KG1 (cell line): Measurements from ENCODE around the gene ARL6IP6.

Experiments
- DNase-seq: peaks from one replicate; lab custom pipeline; 2025; lab: John Stamatoyannopoulos, UW

The ARL6IP6 gene

DNA sequence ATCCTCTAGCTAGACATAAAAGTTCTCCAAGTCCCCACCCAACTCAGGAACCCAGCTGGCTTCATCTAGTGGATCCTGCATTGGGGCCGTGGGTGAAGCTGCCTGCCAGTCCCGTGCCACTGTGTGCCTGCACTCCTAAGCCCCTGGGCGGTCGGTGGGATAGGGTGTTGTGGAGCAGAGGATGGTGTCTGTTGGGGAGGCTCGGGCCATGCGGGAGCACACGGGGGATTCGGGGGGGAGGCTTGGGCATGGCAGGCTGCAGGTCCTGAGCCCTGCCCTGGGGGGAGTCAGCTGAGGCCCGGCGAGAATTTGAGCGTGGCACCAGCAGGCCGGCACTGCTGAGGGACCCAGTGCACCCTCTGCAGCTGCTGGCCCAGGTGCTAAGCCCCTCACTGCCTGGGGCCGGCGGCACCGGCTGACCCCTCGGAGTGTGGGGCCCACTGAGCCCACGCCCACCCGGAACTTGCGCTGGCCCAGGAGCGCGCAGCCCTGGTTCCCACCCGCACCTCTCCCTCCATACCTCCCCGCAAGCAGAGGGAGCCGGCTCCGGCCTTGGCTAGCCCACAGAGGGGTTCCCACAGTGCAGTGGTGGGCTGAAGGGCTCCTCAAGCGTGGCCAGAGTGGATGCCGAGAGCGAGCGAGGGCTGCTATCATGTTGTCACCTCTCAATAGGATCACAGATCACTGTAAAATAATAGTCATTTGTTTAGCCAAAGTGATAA is 86.4 kb downstream of the ARL6IP6 start:
- no peak for DNase-seq

DNA sequence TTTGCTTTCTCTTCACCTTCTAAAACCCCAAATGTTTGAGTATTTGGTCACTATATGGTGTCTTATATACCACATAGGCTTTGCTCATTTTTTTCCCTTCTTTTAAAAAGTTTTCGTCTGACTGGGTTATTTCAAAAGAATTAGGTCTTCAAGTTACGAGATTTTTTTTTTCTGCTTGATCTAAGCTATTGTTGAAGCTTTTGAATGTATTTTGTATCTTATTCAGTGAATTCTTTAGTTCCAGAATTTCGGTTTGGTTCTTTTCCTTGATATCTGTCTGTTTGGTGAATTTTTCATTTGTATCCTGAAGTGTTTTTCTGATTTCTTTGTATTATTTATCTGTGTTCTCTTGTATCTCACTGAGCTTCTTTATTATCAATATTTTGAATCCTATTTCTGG is 93.5 kb downstream of the ARL6IP6 start:
- no peak for DNase-seq
